ENCODE results near the gene CAMK1D.

DNA sequence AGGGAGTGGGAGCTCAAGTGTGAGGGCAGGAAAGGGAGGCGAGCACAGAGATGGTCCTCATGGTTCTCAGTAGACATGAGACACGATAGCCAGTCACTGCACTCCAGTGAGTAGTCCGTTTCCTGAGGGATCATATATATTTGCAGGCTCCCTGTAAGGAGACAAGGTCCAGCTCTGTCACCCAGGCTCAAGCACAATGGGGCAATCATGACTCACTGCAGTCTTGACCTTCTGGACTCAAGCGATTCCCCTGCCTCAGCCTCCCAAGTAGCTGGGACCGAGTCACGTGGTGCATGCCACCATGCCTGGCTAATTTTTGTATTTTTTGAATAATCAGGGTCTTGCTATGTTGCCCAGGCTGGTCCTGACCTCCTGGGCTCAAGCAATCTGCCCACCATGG, 535.5 kb downstream of the CAMK1D start:
- TF ChIP-seq, protein P1, sequence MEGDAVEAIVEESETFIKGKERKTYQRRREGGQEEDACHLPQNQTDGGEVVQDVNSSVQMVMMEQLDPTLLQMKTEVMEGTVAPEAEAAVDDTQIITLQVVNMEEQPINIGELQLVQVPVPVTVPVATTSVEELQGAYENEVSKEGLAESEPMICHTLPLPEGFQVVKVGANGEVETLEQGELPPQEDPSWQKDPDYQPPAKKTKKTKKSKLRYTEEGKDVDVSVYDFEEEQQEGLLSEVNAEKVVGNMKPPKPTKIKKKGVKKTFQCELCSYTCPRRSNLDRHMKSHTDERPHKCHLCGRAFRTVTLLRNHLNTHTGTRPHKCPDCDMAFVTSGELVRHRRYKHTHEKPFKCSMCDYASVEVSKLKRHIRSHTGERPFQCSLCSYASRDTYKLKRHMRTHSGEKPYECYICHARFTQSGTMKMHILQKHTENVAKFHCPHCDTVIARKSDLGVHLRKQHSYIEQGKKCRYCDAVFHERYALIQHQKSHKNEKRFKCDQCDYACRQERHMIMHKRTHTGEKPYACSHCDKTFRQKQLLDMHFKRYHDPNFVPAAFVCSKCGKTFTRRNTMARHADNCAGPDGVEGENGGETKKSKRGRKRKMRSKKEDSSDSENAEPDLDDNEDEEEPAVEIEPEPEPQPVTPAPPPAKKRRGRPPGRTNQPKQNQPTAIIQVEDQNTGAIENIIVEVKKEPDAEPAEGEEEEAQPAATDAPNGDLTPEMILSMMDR (IDR thresholded peaks at IDR 0.05): no peak
- no peak for TF ChIP-seq POLR2A (IDR thresholded peaks at IDR 0.05)
